PFSK-1 (cell line): ENCODE data around the gene ACBD3.

Experiments used
- FOXP2 ChIP-seq: optimal IDR thresholded peaks from 2 replicates; pipeline ENCODE3; 2011; ENCODE audit warnings: borderline replicate concordance, control low read depth, inconsistent platforms; ENCODE audit not compliant: insufficient read depth; ENCODE audit errors: extremely low read length, extremely low read depth
- POLR2AphosphoS5 ChIP-seq: IDR thresholded peaks from 2 replicates; pipeline ENCODE4 v1.6.1; 2012; ENCODE audit warnings: low read depth, mild to moderate bottlenecking, control low read depth, low read length, moderate library complexity
- REST ChIP-seq, 2 experiments: IDR thresholded peaks; 2 replicates each; pipeline versions ENCODE4 v1.6.1 to v1.8.0; 2011 to 2012; ENCODE audit warnings: low read depth in 2 of 2, low read length in 2 of 2, control low read depth in 1 of 2, inconsistent platforms in 1 of 2, mild to moderate bottlenecking in 1 of 2, moderate library complexity in 1 of 2; ENCODE audit not compliant: insufficient read depth in 1 of 2
- SIN3A ChIP-seq: IDR thresholded peaks from 2 replicates; pipeline ENCODE4 v1.6.1; 2012; ENCODE audit warnings: mild to moderate bottlenecking, low read length, moderate library complexity, borderline replicate concordance; ENCODE audit not compliant: insufficient read depth
- TAF1 ChIP-seq: IDR thresholded peaks from 2 replicates; pipeline ENCODE4 v1.6.1; 2012; ENCODE audit warnings: low read length, control low read depth, borderline replicate concordance; ENCODE audit not compliant: insufficient read depth

ACBD3 gene

DNA sequence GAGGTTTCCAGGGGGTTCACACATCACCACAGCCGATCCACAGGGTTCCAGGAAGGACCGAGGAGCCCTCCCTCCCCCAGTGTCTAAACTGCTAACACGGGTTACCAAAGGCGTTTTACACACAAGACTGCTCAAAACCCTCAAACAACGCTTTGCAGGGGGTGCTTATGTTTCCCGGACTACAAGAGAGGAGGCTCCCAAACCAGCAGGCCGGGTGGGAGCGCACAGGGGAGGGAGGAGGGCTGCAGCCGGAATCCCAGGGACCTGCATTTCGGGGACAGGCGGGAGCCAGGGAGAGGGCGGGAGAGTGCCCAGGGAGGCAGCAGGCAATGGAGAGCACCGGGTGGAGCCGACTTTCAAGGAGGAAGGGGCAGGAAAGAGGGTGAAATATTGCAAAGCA is 50.8 kb downstream of the ACBD3 start:
- no peak for TF ChIP-seq REST (IDR thresholded peaks at IDR 0.05; ENCODE audit: insufficient read depth in 1 of 2, low read depth in 2 of 2, low read length in 2 of 2)
- no peak for TF ChIP-seq POLR2AphosphoS5

GRCh38 chr1:226135059-226135651 is 51.4 kb downstream of the ACBD3 start:
- TF ChIP-seq POLR2AphosphoS5 (no peak), FOXP2 (no peak), REST (IDR thresholded peaks at IDR 0.05; ENCODE audit: insufficient read depth in 1 of 2, low read depth in 2 of 2, low read length in 2 of 2) (no peak), SIN3A (no peak), TAF1 (no peak)

- no peak for TF ChIP-seq POLR2AphosphoS5
- no peak for TF ChIP-seq TAF1
- no peak for TF ChIP-seq REST (IDR thresholded peaks at IDR 0.05; ENCODE audit: insufficient read depth in 1 of 2, low read depth in 2 of 2, low read length in 2 of 2)
- TF ChIP-seq SIN3A, result no peak
- TF ChIP-seq FOXP2, result no peak
Observed at GRCh38 chr1:226134170-226135058, 52.1 kb downstream of the ACBD3 start.

DNA sequence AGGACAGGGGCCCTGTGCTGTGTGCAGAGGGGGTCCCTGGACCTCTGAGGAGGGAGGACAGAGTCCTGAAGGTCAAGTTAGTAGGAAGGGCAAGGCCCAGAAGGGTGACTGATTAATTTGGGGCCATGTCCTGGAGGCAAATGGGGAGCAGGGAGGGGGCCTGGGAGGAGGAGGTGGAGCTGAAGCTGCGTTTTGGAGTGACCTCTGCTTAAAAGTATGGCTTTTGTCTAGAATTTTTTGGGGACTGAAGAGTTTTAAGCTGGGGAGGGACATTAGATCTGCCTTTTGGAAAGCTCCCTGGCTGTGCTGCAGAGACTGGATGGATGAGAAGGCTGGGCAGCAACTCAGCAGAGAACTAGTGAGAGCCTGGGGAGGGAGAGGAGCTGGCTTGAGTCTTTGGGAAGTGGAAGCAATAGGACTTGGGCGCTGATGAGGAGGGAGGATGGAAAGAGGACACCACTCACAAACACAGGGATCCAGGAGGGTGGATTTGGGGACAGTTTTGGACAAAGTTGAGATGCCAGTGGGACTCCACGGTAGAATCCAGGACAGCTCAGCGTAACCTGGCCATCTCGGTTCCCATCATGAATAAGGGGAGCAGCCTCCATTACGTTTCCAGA is 52.9 kb downstream of the ACBD3 start:
- TF ChIP-seq REST (IDR thresholded peaks at IDR 0.05; ENCODE audit: insufficient read depth in 1 of 2, low read depth in 2 of 2, low read length in 2 of 2) (no peak), SIN3A (no peak), FOXP2 (no peak), POLR2AphosphoS5 (no peak), TAF1 (no peak)
